Forelimb muscle (tissue), 1 donor: ENCODE measurements around the gene NIN. TPM values are rescaled to one million over a fixed set of nuclear protein-coding genes. Genes with fewer than 3 reads are reported as not detected.

Experiments used
- DNase-seq: peaks from one replicate; pipeline ENCODE4 v3.0.0-alpha.2; 2013; ENCODE audit warnings: low read depth
- polyA plus RNA-seq: library from polyadenylated mRNA; unstranded; fragments of 120-200 nt; gene quantifications from one replicate; pipeline ENCODE4 v1.2.1, GENCODE V29; 2013; ENCODE audit not compliant: insufficient read length

Gene NIN
- polyA plus RNA-seq, 1 donor, result 40.2 TPM

- DNase-seq, result no peak
Observed at GRCh38 chr14:50792634-50793068, 38.3 kb downstream of the NIN start.

- no peak for DNase-seq
Observed at GRCh38 chr14:50792051-50792477, 38.9 kb downstream of the NIN start.

- DNase-seq, result no peak
Observed at GRCh38 chr14:50791201-50791600, 39.8 kb downstream of the NIN start.

GRCh38 chr14:50790589-50790988 lies 40.4 kb downstream of the NIN start:
- DNase-seq, result no peak

- no peak for DNase-seq
Observed at GRCh38 chr14:50786751-50787464, 44.1 kb downstream of the NIN start.

GRCh38 chr14:50785457-50786063 lies 45.4 kb downstream of the NIN start:
- no peak for DNase-seq

GRCh38 chr14:50784683-50785456 lies 46.1 kb downstream of the NIN start:
- DNase-seq, result no peak

GRCh38 chr14:50783563-50783962 lies 47.4 kb downstream of the NIN start:
- no peak for DNase-seq

GRCh38 chr14:50780393-50780792 lies 50.6 kb downstream of the NIN start:
- DNase-seq, result no peak

GRCh38 chr14:50778721-50779483 lies 52.1 kb downstream of the NIN start:
- DNase-seq, result no peak

- DNase-seq, result no peak
Observed at GRCh38 chr14:50776522-50776921, 54.4 kb downstream of the NIN start.

- DNase-seq, result peak; percentile 17
Observed at GRCh38 chr14:50775357-50775756, 55.6 kb downstream of the NIN start.

GRCh38 chr14:50774542-50775267 lies 56.3 kb downstream of the NIN start:
- DNase-seq, result no peak

- no peak for DNase-seq
Observed at GRCh38 chr14:50773632-50774541, 57.1 kb downstream of the NIN start.

GRCh38 chr14:50772412-50772811 lies 58.5 kb downstream of the NIN start:
- no peak for DNase-seq

- no peak for DNase-seq
Observed at GRCh38 chr14:50770586-50770985, 60.4 kb downstream of the NIN start.

GRCh38 chr14:50769863-50770500 lies 61.0 kb downstream of the NIN start:
- DNase-seq, result no peak

GRCh38 chr14:50768680-50769079 lies 62.3 kb downstream of the NIN start:
- DNase-seq, result no peak

GRCh38 chr14:50766338-50766886 lies 64.5 kb downstream of the NIN start:
- DNase-seq, result no peak
